ENCODE results near the gene PRSS12.

- TF ChIP-seq CTCF (IDR thresholded peaks at IDR 0.05; ENCODE audit: poor library complexity), result no peak
- no peak for TF ChIP-seq EZH2 (IDR thresholded peaks at IDR 0.05; ENCODE audit: borderline replicate concordance)
Observed at GRCh38 chr4:118279920-118280432, 72.8 kb downstream of the PRSS12 start.
